Measurements from ENCODE around the gene FAM217B.

FAM217B gene, protein sequence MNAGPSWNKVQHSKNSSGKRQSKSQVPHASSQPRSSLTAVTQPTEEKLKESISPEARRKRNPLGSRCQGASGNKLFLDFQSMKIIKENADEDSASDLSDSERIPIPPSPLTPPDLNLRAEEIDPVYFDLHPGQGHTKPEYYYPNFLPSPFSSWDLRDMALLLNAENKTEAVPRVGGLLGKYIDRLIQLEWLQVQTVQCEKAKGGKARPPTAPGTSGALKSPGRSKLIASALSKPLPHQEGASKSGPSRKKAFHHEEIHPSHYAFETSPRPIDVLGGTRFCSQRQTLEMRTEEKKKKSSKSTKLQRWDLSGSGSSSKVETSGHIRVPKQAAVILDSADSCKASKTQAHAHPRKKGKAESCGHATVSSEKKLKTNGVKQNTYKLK

GRCh38 chr20:59940129-59940955 is at the start of gene FAM217B, which contains the start of gene PPP1R3D:
Gene FAM217B (plus strand): TSS chr20:59940389. CDS start chr20:59943944, 3,555 bp downstream.
Gene PPP1R3D (minus strand): TSS chr20:59940305. CDS start chr20:59939931, 374 bp downstream.
- peak; percentile 78 for DNase-seq

DNA sequence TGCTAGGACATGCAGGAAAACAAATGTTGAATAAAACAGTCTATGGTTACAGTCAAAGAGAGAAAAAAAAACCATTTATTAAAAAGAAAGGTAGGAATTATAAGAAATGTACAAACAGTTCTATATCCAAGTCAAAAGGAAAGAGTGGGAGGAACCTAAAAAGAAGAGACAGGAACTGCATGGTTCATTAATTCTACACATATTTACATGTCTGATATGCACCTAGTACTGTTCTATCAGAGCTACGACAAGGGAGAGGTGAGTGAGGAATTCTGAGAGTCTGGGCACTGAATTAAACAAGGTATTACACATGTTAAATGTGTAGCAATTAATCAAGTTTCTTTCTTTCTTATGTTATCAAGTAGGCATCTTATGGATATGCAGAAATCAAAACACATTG is 48.6 kb upstream of the FAM217B start:
- DNase-seq, result no peak

- DNase-seq, result no peak
Measured at GRCh38 chr20:59895908-59896307, 44.3 kb upstream of the FAM217B start.

DNA sequence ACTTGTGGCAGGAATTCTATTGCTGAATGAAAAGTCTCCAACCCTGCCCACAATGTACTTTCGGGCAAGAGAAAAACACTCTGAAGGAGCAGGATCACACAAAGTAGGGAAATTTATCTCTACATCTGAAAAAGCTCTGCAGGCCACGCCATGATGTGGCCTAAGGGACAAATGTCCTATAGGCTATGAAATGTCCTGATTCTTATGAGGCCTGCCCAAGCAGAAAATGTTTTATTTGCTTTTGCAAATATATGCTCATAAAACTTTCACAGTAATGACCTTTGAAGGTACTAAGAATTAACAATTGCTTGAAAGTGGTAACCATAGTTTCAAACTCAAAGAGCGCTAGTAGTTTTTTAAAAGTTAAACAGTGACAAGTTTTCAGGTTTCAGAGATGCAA is 37.7 kb upstream of the FAM217B start:
- no peak for DNase-seq

DNA sequence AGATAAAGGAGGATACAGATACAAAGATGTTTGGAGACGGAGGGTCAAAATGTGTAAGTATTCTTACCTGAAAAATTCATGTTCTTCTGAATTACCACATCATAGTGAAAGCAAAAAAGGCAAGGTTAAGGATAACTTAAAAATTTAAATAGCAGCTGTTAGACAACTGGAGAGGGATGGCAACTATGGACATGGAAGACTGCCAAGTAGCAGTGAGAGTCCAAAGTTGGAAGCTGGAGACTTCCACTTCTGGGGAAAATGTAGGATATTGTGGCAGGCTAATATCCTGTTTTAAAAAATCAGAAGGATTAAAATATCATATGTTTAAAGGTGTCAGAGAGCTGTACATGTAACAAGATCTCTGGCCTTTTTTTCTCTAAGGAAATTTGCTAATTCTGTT is 36.6 kb upstream of the FAM217B start:
- DNase-seq, result no peak

DNA sequence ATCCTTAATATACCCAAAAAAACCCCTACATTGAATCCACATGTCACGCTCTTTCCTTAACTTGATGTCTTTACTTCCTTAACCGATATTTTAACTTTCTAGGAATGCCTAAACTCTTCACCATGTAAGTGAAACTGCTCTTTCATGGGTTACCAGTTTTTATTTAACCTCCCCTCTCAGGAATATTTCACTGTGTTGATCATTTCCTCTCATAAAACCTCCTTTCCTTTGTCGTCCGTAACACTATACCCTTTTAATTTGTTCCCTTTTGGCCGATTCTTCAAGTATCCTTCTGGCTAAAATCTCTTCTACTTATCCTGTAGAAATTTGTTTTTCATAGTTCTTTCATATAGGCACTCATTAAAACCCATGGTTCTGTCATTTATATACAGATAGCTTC is 31.3 kb upstream of the FAM217B start:
- no peak for DNase-seq

DNA sequence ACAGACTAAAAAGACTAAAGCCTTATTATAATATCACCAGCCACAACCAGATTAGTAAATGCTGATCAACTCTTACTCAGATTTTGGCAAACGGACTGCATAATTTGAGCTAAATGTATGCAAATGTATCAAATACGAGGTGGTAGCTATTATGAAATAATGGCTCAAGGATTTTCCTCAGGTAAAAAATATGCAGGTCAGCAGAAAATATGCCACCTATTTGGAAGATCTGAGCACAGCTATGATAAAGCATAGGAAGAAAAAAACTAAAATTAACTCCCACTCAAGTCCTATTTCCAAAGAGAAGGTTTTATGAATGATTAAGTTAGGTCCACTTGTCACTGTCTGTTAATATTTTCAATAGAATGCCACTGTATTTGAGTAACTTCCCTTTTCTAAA is 29.1 kb upstream of the FAM217B start:
- no peak for DNase-seq

GRCh38 chr20:59912609-59913008 is 27.6 kb upstream of the FAM217B start:
- no peak for DNase-seq

- no peak for DNase-seq
Measured at GRCh38 chr20:59920944-59921343, 19.2 kb upstream of the FAM217B start.

DNA sequence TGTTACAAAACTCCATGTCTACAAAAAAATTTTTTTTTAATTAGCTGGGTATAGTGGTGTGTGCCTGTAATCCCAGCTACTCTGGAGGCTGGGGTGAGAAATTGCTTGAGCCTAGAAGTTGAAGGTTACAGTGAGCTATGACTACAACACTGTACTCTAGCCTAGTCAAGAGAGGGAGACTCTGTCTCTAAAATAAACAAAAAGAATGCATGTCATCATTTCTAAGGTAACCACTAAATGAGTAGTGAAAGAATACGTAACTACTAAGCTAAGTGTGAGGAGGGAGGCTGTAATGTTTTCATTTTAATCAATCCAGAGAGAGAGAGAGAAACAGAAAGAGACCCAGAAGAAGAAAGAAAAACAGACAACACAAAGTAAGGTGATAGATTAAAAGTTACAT is 16.7 kb upstream of the FAM217B start:
- DNase-seq, result no peak

DNA sequence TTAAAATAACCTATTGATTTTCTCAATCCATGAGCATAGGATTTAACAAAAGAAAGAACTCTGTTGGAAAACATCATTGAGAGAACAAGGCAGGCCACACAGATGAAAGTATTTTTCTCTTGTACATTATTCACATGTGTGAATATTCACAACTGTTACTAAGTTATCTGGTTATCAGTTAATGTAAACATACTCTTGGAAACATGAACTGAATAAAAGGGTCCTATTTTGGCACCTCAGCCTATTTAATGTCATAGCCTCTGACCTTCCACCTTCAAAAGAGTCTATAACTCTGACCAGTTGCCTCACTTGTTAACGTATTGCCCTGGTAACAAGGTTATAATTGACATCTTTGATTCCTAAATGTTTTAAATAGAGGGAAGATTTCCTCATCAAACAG is 14.8 kb upstream of the FAM217B start:
- DNase-seq, result no peak

GRCh38 chr20:59925899-59926298 is 14.3 kb upstream of the FAM217B start:
- DNase-seq, result no peak

DNA sequence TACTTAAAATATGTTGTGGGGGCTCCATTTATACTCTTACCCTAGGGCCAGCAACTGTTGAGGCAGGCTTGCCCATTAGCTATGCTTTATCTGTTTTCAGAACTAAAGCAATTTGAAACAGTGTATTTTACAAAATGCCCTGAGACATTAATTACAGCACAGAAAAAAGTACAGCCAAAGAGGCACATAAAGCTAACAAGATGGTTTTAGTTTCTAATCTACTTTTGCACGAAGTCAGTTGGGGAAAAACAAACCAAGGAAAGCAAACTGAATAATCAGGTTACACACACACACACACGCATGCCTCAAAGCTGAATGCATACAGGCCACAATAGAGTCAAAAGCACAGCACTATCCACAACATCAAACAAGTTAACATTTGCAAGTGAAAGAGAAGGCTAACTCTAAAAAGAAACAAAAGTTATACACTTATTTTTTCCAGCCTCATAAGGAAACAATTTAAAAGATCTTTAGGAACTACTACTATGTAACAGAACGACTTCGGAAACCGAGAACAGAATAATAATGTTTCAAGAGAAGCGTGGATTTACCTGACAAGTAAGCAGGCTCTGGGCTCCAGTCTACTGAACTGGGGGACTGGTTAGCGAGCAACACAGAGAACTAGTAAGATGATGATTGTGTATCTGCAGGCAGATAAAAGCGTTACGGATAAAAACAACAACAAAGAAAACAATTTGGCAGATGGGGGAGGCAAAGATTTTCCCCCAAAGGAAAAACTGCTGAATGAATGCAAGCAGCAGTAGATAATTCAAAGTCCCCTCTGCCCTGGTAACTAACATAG is 8.5 kb upstream of the FAM217B start:
- DNase-seq, result no peak

DNA sequence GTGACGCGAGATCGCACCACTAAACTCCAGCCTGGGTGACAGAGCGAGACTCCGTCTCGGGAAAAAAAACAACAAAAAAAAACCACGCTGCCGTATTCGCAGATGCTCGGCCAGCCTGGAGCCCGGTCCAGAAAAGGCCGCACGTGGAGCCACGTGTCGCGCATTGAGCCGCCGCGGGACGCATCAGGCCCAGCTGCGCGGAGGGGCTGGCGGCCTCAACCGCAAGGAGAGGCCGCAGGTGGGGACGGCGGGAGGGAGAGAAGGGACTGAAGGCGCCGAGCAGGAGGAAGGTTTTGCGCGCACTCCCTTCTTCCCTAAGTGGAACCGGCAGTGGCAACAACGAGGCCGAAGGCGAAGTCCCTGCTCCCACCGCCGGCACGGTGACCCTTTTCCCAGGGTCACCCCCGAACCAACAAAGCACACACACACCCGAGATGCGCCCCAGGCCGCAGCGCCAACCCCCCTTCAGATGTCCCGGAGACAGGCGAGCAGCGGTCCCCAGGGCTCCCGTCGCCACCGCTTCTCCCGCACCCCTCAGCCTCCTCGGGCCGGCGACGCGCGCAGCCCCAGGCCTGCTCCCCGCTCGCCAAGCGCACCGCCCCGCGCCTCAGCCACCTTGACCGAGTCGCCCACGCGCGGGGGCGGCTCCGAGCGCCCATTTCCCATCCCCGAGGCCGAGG is 7.4 kb upstream of the FAM217B start:
- no peak for DNase-seq

DNA sequence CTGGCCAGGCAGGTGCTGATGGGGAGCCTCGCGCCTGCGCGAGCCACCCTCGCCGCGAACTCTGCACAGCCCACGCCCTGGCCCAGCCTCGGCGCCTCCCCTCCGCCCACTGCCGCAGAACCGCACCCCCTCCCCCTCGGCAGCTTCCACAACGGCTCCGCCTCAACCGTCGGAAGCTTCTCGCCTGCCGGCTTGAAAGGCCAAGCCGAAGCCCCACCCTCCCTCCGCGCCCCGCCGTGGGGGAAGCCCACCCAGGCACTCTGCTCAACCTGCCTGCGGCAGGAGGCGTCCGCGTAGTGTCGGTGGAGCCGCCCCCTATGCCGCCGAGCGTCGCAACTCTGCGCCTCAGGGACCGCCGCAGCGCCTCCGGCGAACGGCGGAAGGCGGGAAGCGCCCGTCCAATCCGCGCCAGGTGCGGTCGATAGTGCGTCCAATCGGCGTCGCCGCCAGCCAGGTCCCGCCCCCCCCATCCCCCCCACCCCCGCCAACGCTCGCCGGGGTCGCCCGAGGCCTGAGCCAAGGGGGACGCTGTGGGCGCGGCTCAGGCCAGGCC is 6.8 kb upstream of the FAM217B start, which contains the start of gene SYCP2:
Gene SYCP2 (minus strand): TSS at position 342 of the 553 bp plus-strand sequence. CDS start 11,224 bp downstream, outside the sequence.
- DNase-seq, result no peak

- DNase-seq, result no peak
Measured at GRCh38 chr20:59933849-59934585, 6.2 kb upstream of the FAM217B start.

- DNase-seq, result no peak
Measured at GRCh38 chr20:59935457-59936185, 4.6 kb upstream of the FAM217B start.

- no peak for DNase-seq
Measured at GRCh38 chr20:59936409-59936808, 3.8 kb upstream of the FAM217B start.

DNA sequence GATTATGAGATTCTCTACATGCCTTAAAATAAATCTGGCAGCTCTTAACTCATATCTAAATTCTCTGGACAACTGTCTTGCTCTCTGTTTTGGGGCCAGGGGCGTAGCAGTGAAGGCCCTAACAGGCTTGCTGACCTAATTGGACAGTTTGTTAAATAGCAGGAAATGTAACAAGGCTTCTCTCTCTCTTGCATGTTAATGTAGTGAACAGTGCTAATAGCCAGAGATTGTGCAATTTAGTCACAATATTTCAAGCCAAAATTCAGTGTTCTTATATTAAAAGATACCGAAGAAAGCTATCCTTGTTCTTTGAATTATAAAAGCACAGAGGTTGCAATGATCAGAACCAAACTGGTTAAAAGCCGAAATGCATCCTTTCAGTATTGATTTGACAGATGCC is 3.0 kb upstream of the FAM217B start:
- DNase-seq, result no peak

DNA sequence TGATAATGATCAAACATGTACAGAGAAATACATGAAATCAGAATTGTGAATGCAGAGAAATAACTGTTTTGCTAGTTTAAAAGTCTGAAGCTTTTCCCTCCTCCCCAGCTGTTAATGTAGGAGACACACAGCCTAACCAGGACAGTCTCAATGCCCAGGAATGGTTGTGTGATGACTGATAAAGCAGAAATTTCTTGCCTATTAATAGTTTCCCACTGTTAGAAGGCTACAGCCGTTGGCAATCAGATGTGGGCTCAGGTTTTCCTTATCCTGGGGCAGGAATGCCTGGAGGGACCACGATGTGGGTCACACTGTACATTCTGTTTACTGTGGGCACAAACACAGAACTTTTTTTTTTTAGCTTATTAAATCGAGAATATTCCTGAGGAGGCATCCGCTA is 2.0 kb upstream of the FAM217B start:
- DNase-seq, result no peak

GRCh38 chr20:59938696-59939051 is 1.5 kb upstream of the FAM217B start:
- DNase-seq, result peak; percentile 5

Data from NK-92 treated with Interleukin-12 subunit alpha and Interleukin-12 subunit beta, amount 100 ng/mL, for 24 hours (cell line).